Measurements from ENCODE around the gene ANKDD1A. TPM values are rescaled to one million over a fixed set of nuclear protein-coding genes. Genes with fewer than 3 reads are reported as not detected.

The ANKDD1A gene
- total and polyA plus RNA-seq, 5 donors = 2.1 to 6.0 (median 3.7) TPM

DNA sequence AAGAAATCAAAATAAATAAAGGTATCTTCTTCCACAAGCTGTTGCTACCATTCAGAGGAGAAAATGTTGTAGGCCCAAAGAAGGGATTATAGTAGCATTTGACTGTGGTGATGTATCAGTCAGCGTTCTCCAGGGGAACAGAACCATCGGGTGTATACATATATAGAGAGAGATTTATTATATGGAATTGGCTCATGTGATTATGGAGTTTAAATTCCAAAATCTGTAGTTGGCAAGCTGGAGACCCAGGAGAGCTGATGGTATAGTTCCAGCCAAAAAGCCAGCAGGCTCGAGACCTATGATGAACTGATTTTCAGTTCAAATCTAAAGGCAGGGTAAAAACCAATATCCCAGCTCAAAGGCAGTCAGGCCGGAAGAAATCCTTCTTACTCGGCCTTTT, 85.4 kb downstream of the ANKDD1A start:
- 77% methylated on average over 5 of the region's 5 CpGs for WGBS
- no peak for ATAC-seq

DNA sequence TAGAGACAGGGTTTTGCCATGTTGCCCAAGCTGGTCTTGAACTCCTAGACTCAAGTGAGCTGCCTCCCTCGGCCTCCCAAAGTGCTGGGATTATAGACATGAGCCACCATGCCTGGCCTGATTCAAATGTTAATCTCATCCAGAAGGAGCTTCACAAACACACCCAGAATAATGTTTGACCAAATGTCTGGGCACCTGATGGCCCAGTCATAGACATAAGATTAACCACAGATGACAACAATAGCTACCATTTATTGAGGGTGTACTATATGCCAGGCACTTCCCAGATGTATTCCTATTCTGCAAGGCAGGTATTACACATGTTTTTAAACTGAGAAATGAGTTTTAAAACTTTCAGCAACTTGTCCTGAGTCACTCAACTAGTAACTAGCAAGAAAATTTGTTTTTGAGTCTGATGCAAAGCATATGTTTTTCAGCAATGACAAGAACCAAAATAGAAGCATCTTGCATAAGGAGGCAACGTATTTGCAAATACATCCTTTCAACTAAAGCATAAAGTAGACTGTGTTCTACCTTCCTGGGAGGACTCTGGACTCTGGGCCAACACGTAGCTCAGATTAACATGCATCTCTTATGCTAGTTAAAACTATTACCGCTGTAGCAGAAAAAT, 86.2 kb downstream of the ANKDD1A start:
- Histone ChIP-seq H3K9me3 (ENCODE audit: control insufficient read depth, low read length) (no peaks in the 10 kb centered on the region), H3K4me1 (ENCODE audit: control insufficient read depth, insufficient read depth, low read length) (no peaks in the 10 kb centered on the region), H3K27me3 (ENCODE audit: control insufficient read depth, insufficient read depth) (no peaks in the 10 kb centered on the region), H3K4me3 (ENCODE audit: low read length) (no peak overlapping the region), H3K27ac (ENCODE audit: low read length) (no peak overlapping the region)
- WGBS = 91% methylated on average over 4 of the region's 4 CpGs
- intact Hi-C loops (cut with DNase I) = no loop called here
- DNase-seq = no peak
- no peak for ATAC-seq

More for the DNA sequence above, 85.4 kb downstream of the ANKDD1A start:
- intact Hi-C loops (cut with DNase I) = no loop called here
- H3K9me3 ChIP-seq (ENCODE audit: control insufficient read depth, low read length) = no peaks in the 10 kb centered on the region
- H3K27me3 ChIP-seq (ENCODE audit: control insufficient read depth, insufficient read depth) = no peaks in the 10 kb centered on the region
- no peak for DNase-seq
- H3K4me3 ChIP-seq (ENCODE audit: low read length) = no peak overlapping the region
- no peaks in the 10 kb centered on the region for H3K4me1 ChIP-seq (ENCODE audit: control insufficient read depth, insufficient read depth, low read length)
- no peak overlapping the region for H3K27ac ChIP-seq (ENCODE audit: low read length)

DNA sequence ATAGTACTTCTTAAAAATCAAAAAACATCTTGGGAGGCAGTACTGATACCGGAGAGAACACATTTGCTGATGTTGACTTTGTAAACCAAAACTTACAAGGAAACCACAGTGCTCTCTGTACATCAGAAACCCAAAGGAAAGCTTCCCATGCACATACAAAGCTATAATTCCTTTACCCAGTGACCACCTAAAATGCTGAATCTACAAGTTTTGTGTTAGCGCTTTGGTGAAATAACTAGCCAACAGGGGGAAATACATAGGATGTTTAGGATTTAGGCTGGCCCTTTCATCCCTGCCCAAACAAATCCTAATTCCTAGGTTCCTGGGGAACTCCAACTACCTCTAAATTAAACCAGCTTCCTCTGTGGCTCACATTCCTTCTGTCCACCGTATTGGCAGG, 93.3 kb downstream of the ANKDD1A start:
- no peak for ATAC-seq
- Histone ChIP-seq H3K4me1 (ENCODE audit: control insufficient read depth, insufficient read depth, low read length) (no peaks in the 10 kb centered on the region), H3K9me3 (ENCODE audit: control insufficient read depth, low read length) (no peaks in the 10 kb centered on the region), H3K27ac (ENCODE audit: low read length) (no peak overlapping the region), H3K27me3 (ENCODE audit: control insufficient read depth, insufficient read depth) (no peaks in the 10 kb centered on the region), H3K4me3 (ENCODE audit: low read length) (no peak overlapping the region)
- intact Hi-C loops (cut with DNase I) = no loop called here
- 79% methylated on average over 3 of the region's 3 CpGs for WGBS
- DNase-seq = no peak

DNA sequence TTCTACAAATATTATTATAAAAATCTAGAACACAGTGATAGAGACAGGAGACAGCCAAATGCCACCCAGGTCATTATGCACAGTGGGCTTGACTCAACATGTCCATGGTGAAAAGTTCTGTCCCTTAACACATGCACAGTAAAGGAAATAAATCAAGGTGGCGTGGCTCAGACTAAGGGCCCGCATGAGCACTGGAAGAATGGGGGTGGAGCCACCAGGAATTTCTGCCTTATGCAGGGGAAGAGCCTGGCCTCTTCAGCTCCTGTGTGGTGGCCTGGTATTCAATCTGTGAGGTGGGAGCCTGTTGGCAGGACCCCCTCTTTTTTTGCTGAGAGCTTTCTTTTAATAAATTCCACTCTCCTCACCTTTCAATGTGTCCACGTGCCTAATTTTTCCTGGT, 95.2 kb downstream of the ANKDD1A start:
- Histone ChIP-seq H3K27me3 (ENCODE audit: control insufficient read depth, insufficient read depth) (no peaks in the 10 kb centered on the region), H3K9me3 (ENCODE audit: control insufficient read depth, low read length) (no peaks in the 10 kb centered on the region), H3K4me3 (ENCODE audit: low read length) (no peak overlapping the region), H3K4me1 (ENCODE audit: control insufficient read depth, insufficient read depth, low read length) (no peaks in the 10 kb centered on the region), H3K27ac (ENCODE audit: low read length) (no peak overlapping the region)
- no peak for DNase-seq
- WGBS = 89% methylated on average over 3 of the region's 3 CpGs
- ATAC-seq = no peak
- intact Hi-C loops (cut with DNase I) = no loop called here

Other genes starting within 250 kb of the ANKDD1A start
- 100 to 1,000 TPM; 380 to 503 (median 388) TPM for gene RBPMS2, start 136.3 kb upstream of the ANKDD1A start, total RNA-seq
- gene RBPMS2, start 136.3 kb upstream of the ANKDD1A start, polyA plus RNA-seq = 392 TPM
- gene PIF1, start 86.3 kb upstream of the ANKDD1A start, total RNA-seq = 1 to 10 TPM in 1 of 4 donors, under 1 TPM in 3; 0.25 to 1.1 (median 0.62) TPM
- gene PIF1, start 86.3 kb upstream of the ANKDD1A start, polyA plus RNA-seq = 0.86 TPM
- gene PLEKHO2, start 70.0 kb upstream of the ANKDD1A start, total RNA-seq = 10 to 100 TPM; 11.6 to 22.3 (median 13.8) TPM
- 11.7 TPM for gene PLEKHO2, start 70.0 kb upstream of the ANKDD1A start, polyA plus RNA-seq
- 10 to 100 TPM; 54.2 to 59.3 (median 56.0) TPM for gene SPG21, start 78.0 kb downstream of the ANKDD1A start, total RNA-seq
- gene SPG21, start 78.0 kb downstream of the ANKDD1A start, polyA plus RNA-seq = 49.8 TPM
- 10 to 100 TPM; 17.4 to 18.0 (median 17.7) TPM for gene MTFMT, start 117.7 kb downstream of the ANKDD1A start, total RNA-seq
- 9.9 TPM for gene MTFMT, start 117.7 kb downstream of the ANKDD1A start, polyA plus RNA-seq
- not detected for gene SLC51B, start 133.5 kb downstream of the ANKDD1A start, total RNA-seq
- gene SLC51B, start 133.5 kb downstream of the ANKDD1A start, polyA plus RNA-seq = not detected
- gene RASL12, start 156.1 kb downstream of the ANKDD1A start, total RNA-seq = 10 to 100 TPM; 63.2 to 88.0 (median 70.0) TPM
- gene RASL12, start 156.1 kb downstream of the ANKDD1A start, polyA plus RNA-seq = 68.8 TPM
- gene KBTBD13, start 164.8 kb downstream of the ANKDD1A start, total RNA-seq = 1 to 10 TPM; 2.8 to 8.9 (median 5.3) TPM
- 6.9 TPM for gene KBTBD13, start 164.8 kb downstream of the ANKDD1A start, polyA plus RNA-seq
- gene UBAP1L, start 203.3 kb downstream of the ANKDD1A start, total RNA-seq = 1 to 10 TPM; 1.7 to 2.5 (median 1.8) TPM
- 1.4 TPM for gene UBAP1L, start 203.3 kb downstream of the ANKDD1A start, polyA plus RNA-seq
- gene PDCD7, start 221.9 kb downstream of the ANKDD1A start, total RNA-seq = 10 to 100 TPM; 13.3 to 20.9 (median 16.6) TPM
- gene PDCD7, start 221.9 kb downstream of the ANKDD1A start, polyA plus RNA-seq = 13.0 TPM

Measured in right cardiac atrium (tissue), 5 donors.